HepG2 (cell line): ENCODE results near the gene NFKBIA. TPM values are rescaled to one million over a fixed set of nuclear protein-coding genes. Genes with fewer than 3 reads are reported as not detected.
A peak's percentile ranks its signal among the peaks of the same experiment; 100 is the strongest.

Experiments
- ARNTL ChIP-seq: sonication (generic); formaldehyde crosslinking; IDR thresholded peaks from 2 replicates; pipeline ENCODE4 v1.4.0; 2020; ENCODE audit warnings: mild to moderate bottlenecking, missing genetic modification reagents
- CEBPG ChIP-seq: IDR thresholded peaks from 2 replicates; pipeline ENCODE4 v1.6.1; 2016
- DDIT3 ChIP-seq: sonication (generic); formaldehyde crosslinking; IDR thresholded peaks from 2 replicates; pipeline ENCODE4 v1.4.0; 2020; ENCODE audit warnings: mild to moderate bottlenecking, missing genetic modification reagents
- DZIP1 ChIP-seq: sonication (generic); formaldehyde crosslinking; IDR thresholded peaks from 2 replicates; pipeline ENCODE4 v1.5.0; 2020; ENCODE audit warnings: mild to moderate bottlenecking, missing genetic modification reagents
- FOSL2 ChIP-seq: sonication (generic); formaldehyde crosslinking; IDR thresholded peaks from 2 replicates; pipeline ENCODE4 v1.4.0; 2020; ENCODE audit warnings: missing genetic modification reagents
- FOXA1 ChIP-seq, 2 experiments: fragments of 450-650 bp in 1 of 2; sonication (generic) in 1 of 2; formaldehyde crosslinking in 1 of 2; IDR thresholded peaks; 2 replicates each; pipeline versions ENCODE4 v1.4.0 to v1.6.1; 2016 to 2020; ENCODE audit warnings: missing genetic modification reagents in 1 of 2
- FOXO4 ChIP-seq: sonication (generic); formaldehyde crosslinking; conservative IDR thresholded peaks from 2 replicates; pipeline ENCODE4 v1.8.1; 2023; ENCODE audit warnings: missing genetic modification reagents
- FOXP4 ChIP-seq: sonication (generic); formaldehyde crosslinking; IDR thresholded peaks from 2 replicates; pipeline ENCODE4 v1.4.0; 2020; ENCODE audit warnings: missing genetic modification reagents
- GTF2F1 ChIP-seq: fragments of 150-350 bp; IDR thresholded peaks from 2 replicates; pipeline ENCODE4 v1.6.1; 2014; ENCODE audit warnings: low read length
- IRF2 ChIP-seq: IDR thresholded peaks from 2 replicates; pipeline ENCODE4 v1.6.1; 2018; ENCODE audit warnings: missing genetic modification reagents, missing compliant biosample characterization
- SIN3B ChIP-seq: fragments of 150-350 bp; IDR thresholded peaks from 2 replicates; pipeline ENCODE4 v1.6.1; 2014; ENCODE audit warnings: low read length
- TAF1 ChIP-seq: sonication (generic); formaldehyde crosslinking; IDR thresholded peaks from 2 replicates; pipeline ENCODE4 v1.4.0; 2020; ENCODE audit warnings: missing genetic modification reagents
- ZBTB34 ChIP-seq: sonication (generic); formaldehyde crosslinking; IDR thresholded peaks from 2 replicates; pipeline ENCODE4 v1.8.0; 2022; ENCODE audit warnings: mild to moderate bottlenecking, missing genetic modification reagents
- ZNF124 ChIP-seq: sonication (generic); formaldehyde crosslinking; IDR thresholded peaks from 2 replicates; pipeline ENCODE4 v1.4.0; 2020; ENCODE audit warnings: missing genetic modification reagents
- ZNF383 ChIP-seq: sonication (generic); formaldehyde crosslinking; IDR thresholded peaks from 2 replicates; pipeline ENCODE4 v1.4.0; 2020; ENCODE audit warnings: missing genetic modification reagents, mild to moderate bottlenecking, borderline replicate concordance
- ZNF432 ChIP-seq: sonication (generic); formaldehyde crosslinking; IDR thresholded peaks from 2 replicates; pipeline ENCODE4 v1.5.0; 2020; ENCODE audit warnings: missing genetic modification reagents, mild to moderate bottlenecking, borderline replicate concordance
- ZNF512B ChIP-seq: sonication (generic); formaldehyde crosslinking; IDR thresholded peaks from 2 replicates; pipeline ENCODE4 v1.5.1; 2020; ENCODE audit warnings: missing genetic modification reagents, mild to moderate bottlenecking, borderline replicate concordance
- ZNF530 ChIP-seq: sonication (generic); formaldehyde crosslinking; IDR thresholded peaks from 2 replicates; pipeline ENCODE4 v1.5.0; 2020; ENCODE audit warnings: low read depth, mild to moderate bottlenecking, missing genetic modification reagents
- polyA plus RNA-seq, 8 experiments: library from polyadenylated mRNA; depleted of rRNA in 3 of 8; stranded (reverse) in 7 of 8; unstranded in 1 of 8; fragments of >200 nt; fragmentation: Illumina TruSeq in 4 of 8; extraction: Trizol in 4 of 8; gene quantifications; 2 replicates each; pipeline versions ENCODE4 v1.2.1 to v1.2.3, GENCODE V29; 2011 to 2016; ENCODE audit warnings: low read depth in 4 of 8, missing spikeins in 1 of 8, mixed read lengths in 1 of 8; ENCODE audit not compliant: insufficient read depth in 1 of 8
- total RNA-seq, 5 experiments: library from RNA; depleted of rRNA; stranded (reverse); fragments of >200 nt; fragmentation: Illumina TruSeq; extraction: Trizol; gene quantifications; 2 replicates each; pipeline ENCODE4 v1.2.3, GENCODE V29; 2016; ENCODE audit warnings: low read depth in 1 of 5

The NFKBIA gene
- total and polyA plus RNA-seq, 2 of the 13 experiments (the other 11 are each of a cell fraction or from before 2014, with no cell fraction given), result 197 to 319 TPM

GRCh38 chr14:35403603-35404448 is 723 bp downstream of the NFKBIA start (continued):
- TF ChIP-seq FOSL2 (CRISPR knock-in tag), result peak; percentile 88
- peak; percentile 98 for TF ChIP-seq IRF2 (CRISPR knock-in tag)
- TF ChIP-seq FOXP4 (CRISPR knock-in tag), result peak; percentile 96
- TF ChIP-seq SIN3B, result no peak; the same call in 1 of the 2 replicates
- peak; percentile 93 for TF ChIP-seq DDIT3 (CRISPR knock-in tag)
- TF ChIP-seq ZNF512B (CRISPR knock-in tag), result peak; percentile 99; the same call in 1 of the 2 replicates
- peak; percentile 96; the same call in 1 of the 2 replicates for TF ChIP-seq FOXO4
- TF ChIP-seq ZNF124 (CRISPR knock-in tag), result peak; percentile 99
- TF ChIP-seq DZIP1 (CRISPR knock-in tag), result peak; percentile 94
- 0 out of 2 replicates have a peak, but pooled peaks have one; percentile 66 for TF ChIP-seq ARNTL (CRISPR knock-in tag)
- TF ChIP-seq ZBTB34 (CRISPR knock-in tag), result peak; percentile 88
- no peak for TF ChIP-seq ZNF432 (CRISPR knock-in tag)
- TF ChIP-seq GTF2F1, result no peak
- no peak for TF ChIP-seq ZNF530 (CRISPR knock-in tag)
- no peak for TF ChIP-seq FOXA1 (IDR thresholded peaks at IDR 0.05)
- peak; percentile 25 for TF ChIP-seq FOXA1 (CRISPR knock-in tag; IDR thresholded peaks at IDR 0.05)
- peak; percentile 94; the same call in 1 of the 2 replicates for TF ChIP-seq ZNF383 (CRISPR knock-in tag)
- peak; percentile 47; the same call in 1 of the 2 replicates for TF ChIP-seq TAF1
- TF ChIP-seq CEBPG (CRISPR knock-in tag), result peak; percentile 99
